SK-N-SH (cell line): ENCODE measurements around the gene RILPL1. TPM values are rescaled to one million over a fixed set of nuclear protein-coding genes. Genes with fewer than 3 reads are reported as not detected.

ENCODE experiments used
- CTCF ChIA-PET: fragments of 300-600, 350-600 bp; formaldehyde crosslinking; extraction: SDS; loops from one replicate; lab custom pipeline; 2021; lab: Yijun Ruan, JAX
- POLR2A ChIA-PET: fragments of 350-600 bp; sonication (Branson Sonifier 250); formaldehyde crosslinking; extraction: SDS; loops from one replicate; lab custom pipeline; 2020; ENCODE audit warnings: antibody characterized with exemption, inconsistent platforms; lab: Yijun Ruan, JAX
- DNase-seq: peaks from one replicate; pipeline ENCODE4 v3.0.0; 2012
- H2AFZ ChIP-seq: fragments of 200-600 bp; sonication (generic); 2 replicates; pipeline ENCODE4 v1.8.1; 2016; ENCODE audit warnings: antibody characterized with exemption, mild to moderate bottlenecking, low read depth
- H3F3A ChIP-seq: fragments of 200-600 bp; sonication (generic); replicated peaks from 2 replicates; pipeline ENCODE3; 2016; ENCODE audit warnings: antibody characterized with exemption, mild to moderate bottlenecking; ENCODE audit not compliant: insufficient read depth
- H3K27ac ChIP-seq, 2 experiments: fragments of 200-500 bp in 1 of 2; fragments of 200-600 bp in 1 of 2; sonication (Bioruptor generic) in 1 of 2; sonication (generic), shearing (Covaris generic) in 1 of 2; 2 replicates each; pipeline versions ENCODE4 v1.5.1 to v1.6.1; 2014 to 2016; ENCODE audit warnings: low read depth in 2 of 2, inconsistent platforms in 1 of 2, low read length in 1 of 2, mild to moderate bottlenecking in 1 of 2, mixed read lengths in 1 of 2
- H3K27me3 ChIP-seq: fragments of 200-600 bp; sonication (generic), shearing (Covaris generic); 2 replicates; pipeline ENCODE4 v1.6.1; 2016; ENCODE audit warnings: mixed run types; ENCODE audit not compliant: insufficient read depth
- H3K36me3 ChIP-seq, 2 experiments: fragments of 200-500 bp in 1 of 2; fragments of 200-600 bp in 1 of 2; sonication (Bioruptor generic) in 1 of 2; sonication (generic) in 1 of 2; replicated peaks in 1 of 2; 2 replicates each; pipeline versions ENCODE3 to v1.5.1; 2014 to 2016; ENCODE audit warnings: low read length in 1 of 2, mild to moderate bottlenecking in 1 of 2; ENCODE audit not compliant: insufficient read depth in 2 of 2, control insufficient read depth in 1 of 2
- H3K4me1 ChIP-seq, 2 experiments: fragments of 200-500 bp in 1 of 2; fragments of 200-600 bp in 1 of 2; sonication (Bioruptor generic) in 1 of 2; sonication (generic), shearing (Covaris generic) in 1 of 2; 2 replicates each; pipeline versions ENCODE4 v1.5.1 to v1.6.1; 2014 to 2016; ENCODE audit warnings: low read depth in 1 of 2, low read length in 1 of 2, mixed run types in 1 of 2; ENCODE audit not compliant: insufficient read depth in 2 of 2, control insufficient read depth in 1 of 2
- H3K4me2 ChIP-seq: fragments of 200-600 bp; sonication (generic), shearing (Covaris generic); 2 replicates; pipeline ENCODE4 v1.6.1; 2017; ENCODE audit warnings: mixed run types
- H3K4me3 ChIP-seq, 2 experiments: fragments of 200-500 bp in 1 of 2; fragments of 200-600 bp in 1 of 2; sonication (Bioruptor generic) in 1 of 2; sonication (generic), shearing (Covaris generic) in 1 of 2; 2 replicates each; pipeline versions ENCODE4 v1.5.1 to v1.8.1; 2014 to 2016; ENCODE audit warnings: low read depth in 2 of 2, inconsistent platforms in 1 of 2, low read length in 1 of 2, mild to moderate bottlenecking in 1 of 2, mixed read lengths in 1 of 2, moderate library complexity in 1 of 2
- H3K79me2 ChIP-seq: fragments of 200-600 bp; sonication (generic); 2 replicates; pipeline ENCODE4 v1.8.1; 2017; ENCODE audit warnings: mild to moderate bottlenecking; ENCODE audit not compliant: insufficient read depth
- H3K9ac ChIP-seq: fragments of 200-600 bp; sonication (generic); 2 replicates; pipeline ENCODE4 v1.6.1; 2017; ENCODE audit warnings: mixed run types
- H3K9me2 ChIP-seq: fragments of 200-600 bp; sonication (generic); 2 replicates; pipeline ENCODE4 v1.6.1; 2017; ENCODE audit warnings: mixed run types
- H3K9me3 ChIP-seq: fragments of 200-600 bp; sonication (generic); 2 replicates; pipeline ENCODE4 v1.6.1; 2017; ENCODE audit warnings: mixed run types, mild to moderate bottlenecking, moderate library complexity
- H4K20me1 ChIP-seq: fragments of 200-600 bp; sonication (generic); 2 replicates; pipeline ENCODE4 v1.6.1; 2017; ENCODE audit warnings: mild to moderate bottlenecking, mixed run types; ENCODE audit not compliant: insufficient read depth
- ELF1 ChIP-seq: IDR thresholded peaks from 2 replicates; pipeline ENCODE4 v1.4.0; 2012
- EP300 ChIP-seq, 2 experiments: IDR thresholded peaks; 2 replicates each; pipeline versions ENCODE4 v1.4.0 to v1.6.1; 2012; ENCODE audit warnings: borderline replicate concordance in 1 of 2, low read depth in 1 of 2, low read length in 1 of 2
- EZH2phosphoT487 ChIP-seq: fragments of 200-600 bp; sonication (generic); IDR thresholded peaks from 2 replicates; pipeline ENCODE4 v1.6.1; 2017; ENCODE audit warnings: low read depth, mixed run types, mild to moderate bottlenecking, antibody characterized with exemption, moderate library complexity, borderline replicate concordance
- FOSL2 ChIP-seq: IDR thresholded peaks from 2 replicates; pipeline ENCODE4 v1.4.0; 2012; ENCODE audit warnings: low read depth, mild to moderate bottlenecking, moderate library complexity, borderline replicate concordance
- FOXJ3 ChIP-seq: sonication (generic); formaldehyde crosslinking; IDR thresholded peaks from 2 replicates; pipeline ENCODE4 v1.5.1; 2020; ENCODE audit warnings: mild to moderate bottlenecking, missing genetic modification reagents
- GABPA ChIP-seq: IDR thresholded peaks from 2 replicates; pipeline ENCODE4 v1.4.0; 2012; ENCODE audit warnings: low read depth, mild to moderate bottlenecking
- GATA2 ChIP-seq: sonication (generic); formaldehyde crosslinking; IDR thresholded peaks from 2 replicates; pipeline ENCODE4 v1.5.0; 2020; ENCODE audit warnings: mild to moderate bottlenecking, missing genetic modification reagents
- MXI1 ChIP-seq: IDR thresholded peaks from 2 replicates; pipeline ENCODE4 v1.6.1; 2012; ENCODE audit warnings: mild to moderate bottlenecking, low read depth, low read length, improper control_type of control experiment
- NFIC ChIP-seq: IDR thresholded peaks from 2 replicates; pipeline ENCODE4 v1.4.0; 2012; ENCODE audit warnings: borderline replicate concordance
- RAD21 ChIP-seq: IDR thresholded peaks from 2 replicates; pipeline ENCODE4 v1.6.1; 2012; ENCODE audit warnings: mild to moderate bottlenecking, low read length
- SIN3A ChIP-seq: IDR thresholded peaks from 2 replicates; pipeline ENCODE4 v1.6.1; 2012; ENCODE audit warnings: low read depth, mild to moderate bottlenecking, low read length, moderate library complexity, borderline replicate concordance
- SMC3 ChIP-seq: IDR thresholded peaks from 2 replicates; pipeline ENCODE4 v1.6.1; 2012; ENCODE audit warnings: low read depth, low read length, improper control_type of control experiment
- TCF12 ChIP-seq: IDR thresholded peaks from 2 replicates; pipeline ENCODE4 v1.4.0; 2012
- USF1 ChIP-seq: IDR thresholded peaks from 2 replicates; pipeline ENCODE4 v1.4.0; 2012; ENCODE audit warnings: low read depth, borderline replicate concordance
- WGBS: methylation state at CpG from one replicate; pipeline ENCODE4 v1.1.6; 2017; ENCODE audit warnings: low lambda C conversion rate; 5-methylcytosine and 5-hydroxymethylcytosine counted together
- polyA plus RNA-seq, 3 experiments: library from polyadenylated mRNA; depleted of rRNA; stranded (reverse); fragments of >200 nt; gene quantifications; 2 replicates each; pipeline ENCODE4 v1.2.3, GENCODE V29; 2012
- TF ChIP-seq, protein P1 (sequence below): IDR thresholded peaks from 2 replicates; pipeline ENCODE4 v1.6.1; 2012; ENCODE audit warnings: mild to moderate bottlenecking, low read depth, low read length, moderate library complexity
- TF ChIP-seq, protein P2 (sequence below): fragments of 150-350 bp; IDR thresholded peaks from 2 replicates; pipeline ENCODE4 v1.6.1; 2016; ENCODE audit warnings: mild to moderate bottlenecking, low read depth, low read length
- TF ChIP-seq, protein P3 (sequence below): IDR thresholded peaks from 2 replicates; pipeline ENCODE4 v1.4.0; 2012; ENCODE audit warnings: low read depth, borderline replicate concordance
- TF ChIP-seq, protein P4 (sequence below): IDR thresholded peaks from 2 replicates; pipeline ENCODE4 v1.4.0; 2012; ENCODE audit warnings: low read depth

Gene RILPL1
- polyA plus RNA-seq, 1 of the 3 experiments (the other 2 are of a cell fraction) = 32.6 TPM

- TF ChIP-seq, protein P1, sequence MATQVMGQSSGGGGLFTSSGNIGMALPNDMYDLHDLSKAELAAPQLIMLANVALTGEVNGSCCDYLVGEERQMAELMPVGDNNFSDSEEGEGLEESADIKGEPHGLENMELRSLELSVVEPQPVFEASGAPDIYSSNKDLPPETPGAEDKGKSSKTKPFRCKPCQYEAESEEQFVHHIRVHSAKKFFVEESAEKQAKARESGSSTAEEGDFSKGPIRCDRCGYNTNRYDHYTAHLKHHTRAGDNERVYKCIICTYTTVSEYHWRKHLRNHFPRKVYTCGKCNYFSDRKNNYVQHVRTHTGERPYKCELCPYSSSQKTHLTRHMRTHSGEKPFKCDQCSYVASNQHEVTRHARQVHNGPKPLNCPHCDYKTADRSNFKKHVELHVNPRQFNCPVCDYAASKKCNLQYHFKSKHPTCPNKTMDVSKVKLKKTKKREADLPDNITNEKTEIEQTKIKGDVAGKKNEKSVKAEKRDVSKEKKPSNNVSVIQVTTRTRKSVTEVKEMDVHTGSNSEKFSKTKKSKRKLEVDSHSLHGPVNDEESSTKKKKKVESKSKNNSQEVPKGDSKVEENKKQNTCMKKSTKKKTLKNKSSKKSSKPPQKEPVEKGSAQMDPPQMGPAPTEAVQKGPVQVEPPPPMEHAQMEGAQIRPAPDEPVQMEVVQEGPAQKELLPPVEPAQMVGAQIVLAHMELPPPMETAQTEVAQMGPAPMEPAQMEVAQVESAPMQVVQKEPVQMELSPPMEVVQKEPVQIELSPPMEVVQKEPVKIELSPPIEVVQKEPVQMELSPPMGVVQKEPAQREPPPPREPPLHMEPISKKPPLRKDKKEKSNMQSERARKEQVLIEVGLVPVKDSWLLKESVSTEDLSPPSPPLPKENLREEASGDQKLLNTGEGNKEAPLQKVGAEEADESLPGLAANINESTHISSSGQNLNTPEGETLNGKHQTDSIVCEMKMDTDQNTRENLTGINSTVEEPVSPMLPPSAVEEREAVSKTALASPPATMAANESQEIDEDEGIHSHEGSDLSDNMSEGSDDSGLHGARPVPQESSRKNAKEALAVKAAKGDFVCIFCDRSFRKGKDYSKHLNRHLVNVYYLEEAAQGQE = no peak
- TF ChIP-seq EZH2phosphoT487 (no peak), TCF12 (peak; percentile 36), SIN3A (peak; percentile 49; the same call in 1 of the 2 replicates), RAD21 (no peak), NFIC (peak; percentile 16; the same call in 1 of the 2 replicates), FOXJ3 (CRISPR knock-in tag) (no peak)
- TF ChIP-seq, protein P2, sequence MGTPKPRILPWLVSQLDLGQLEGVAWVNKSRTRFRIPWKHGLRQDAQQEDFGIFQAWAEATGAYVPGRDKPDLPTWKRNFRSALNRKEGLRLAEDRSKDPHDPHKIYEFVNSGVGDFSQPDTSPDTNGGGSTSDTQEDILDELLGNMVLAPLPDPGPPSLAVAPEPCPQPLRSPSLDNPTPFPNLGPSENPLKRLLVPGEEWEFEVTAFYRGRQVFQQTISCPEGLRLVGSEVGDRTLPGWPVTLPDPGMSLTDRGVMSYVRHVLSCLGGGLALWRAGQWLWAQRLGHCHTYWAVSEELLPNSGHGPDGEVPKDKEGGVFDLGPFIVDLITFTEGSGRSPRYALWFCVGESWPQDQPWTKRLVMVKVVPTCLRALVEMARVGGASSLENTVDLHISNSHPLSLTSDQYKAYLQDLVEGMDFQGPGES = no peak
- TF ChIP-seq, protein P3, sequence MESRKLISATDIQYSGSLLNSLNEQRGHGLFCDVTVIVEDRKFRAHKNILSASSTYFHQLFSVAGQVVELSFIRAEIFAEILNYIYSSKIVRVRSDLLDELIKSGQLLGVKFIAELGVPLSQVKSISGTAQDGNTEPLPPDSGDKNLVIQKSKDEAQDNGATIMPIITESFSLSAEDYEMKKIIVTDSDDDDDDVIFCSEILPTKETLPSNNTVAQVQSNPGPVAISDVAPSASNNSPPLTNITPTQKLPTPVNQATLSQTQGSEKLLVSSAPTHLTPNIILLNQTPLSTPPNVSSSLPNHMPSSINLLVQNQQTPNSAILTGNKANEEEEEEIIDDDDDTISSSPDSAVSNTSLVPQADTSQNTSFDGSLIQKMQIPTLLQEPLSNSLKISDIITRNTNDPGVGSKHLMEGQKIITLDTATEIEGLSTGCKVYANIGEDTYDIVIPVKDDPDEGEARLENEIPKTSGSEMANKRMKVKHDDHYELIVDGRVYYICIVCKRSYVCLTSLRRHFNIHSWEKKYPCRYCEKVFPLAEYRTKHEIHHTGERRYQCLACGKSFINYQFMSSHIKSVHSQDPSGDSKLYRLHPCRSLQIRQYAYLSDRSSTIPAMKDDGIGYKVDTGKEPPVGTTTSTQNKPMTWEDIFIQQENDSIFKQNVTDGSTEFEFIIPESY = no peak
These were observed 75.3 kb downstream of the RILPL1 start, which contains the start of gene SNRNP35 (continued) for GRCh38 chr12:123457980-123458779.

DNA sequence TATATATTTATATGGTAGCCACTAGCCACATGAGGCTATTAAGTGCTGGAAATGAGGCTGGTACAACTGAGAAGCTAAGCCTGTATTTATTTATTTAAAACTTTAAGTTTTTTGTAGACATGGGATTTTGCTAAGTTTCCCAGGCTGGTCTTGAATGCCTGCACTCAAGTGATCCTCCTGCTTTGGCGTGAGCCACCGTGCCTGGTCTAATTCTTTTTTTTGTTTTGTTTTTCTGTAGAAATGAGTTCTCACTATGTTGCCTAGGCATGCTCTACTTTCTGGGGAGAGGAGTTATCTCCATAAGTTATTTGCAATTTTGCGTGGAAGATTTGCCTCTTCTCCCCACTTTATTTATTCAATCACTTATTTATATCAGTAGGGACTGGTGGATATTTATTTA, 80.4 kb downstream of the RILPL1 start:
- no peak overlapping the region for H3K4me2 ChIP-seq
- CTCF ChIA-PET = interaction anchor here (0.7 kb wide), 1 partner anchor 145 kb away, joined by 3 read pairs; no protein-coding TSS in a partner anchor
- H3K27ac ChIP-seq = no peak overlapping the region
- TF ChIP-seq NFIC (no peak), MXI1 (no peak), FOSL2 (no peak), EP300 (IDR thresholded peaks at IDR 0.05; ENCODE audit: borderline replicate concordance in 1 of 2, low read depth in 1 of 2, low read length in 1 of 2) (no peak), TCF12 (no peak), USF1 (no peak), ELF1 (no peak), GATA2 (CRISPR knock-in tag) (no peak), GABPA (no peak), SMC3 (no peak)
- TF ChIP-seq, protein P2 = no peak
- TF ChIP-seq, protein P4, sequence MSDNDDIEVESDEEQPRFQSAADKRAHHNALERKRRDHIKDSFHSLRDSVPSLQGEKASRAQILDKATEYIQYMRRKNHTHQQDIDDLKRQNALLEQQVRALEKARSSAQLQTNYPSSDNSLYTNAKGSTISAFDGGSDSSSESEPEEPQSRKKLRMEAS = no peak
- H3K9me3 ChIP-seq = no peaks in the 10 kb centered on the region
- H3K27me3 ChIP-seq = no peaks in the 10 kb centered on the region
- no peak overlapping the region for H3K9ac ChIP-seq
- DNase-seq = no peak
- no peaks in the 10 kb centered on the region for H3K4me1 ChIP-seq
- no peaks in the 10 kb centered on the region for H3K9me2 ChIP-seq
- peaks cover 22% of the 10 kb centered on the region for H3F3A ChIP-seq
- no peak overlapping the region for H2AFZ ChIP-seq
- POLR2A ChIA-PET = no interaction called here
- 93% methylated on average over 3 of the region's 3 CpGs for WGBS
- H3K4me3 ChIP-seq = no peak overlapping the region
- no peaks in the 10 kb centered on the region for H3K79me2 ChIP-seq
- no peaks in the 10 kb centered on the region for H3K36me3 ChIP-seq
- H4K20me1 ChIP-seq = no peaks in the 10 kb centered on the region
